GM18873 (cell line): ENCODE data around the gene PJA1.

ENCODE experiments used
- ATAC-seq: cut with Tn5 transposase; IDR thresholded peaks from one replicate; pipeline ENCODE4 v1.9.1; 2021; ENCODE audit warnings: mild to moderate bottlenecking, moderate library complexity, moderate number of reproducible peaks; ENCODE audit not compliant: unreplicated experiment, low FRiP score

Gene PJA1

GRCh38 chrX:69172937-69173336 is 7.7 kb upstream of the PJA1 start:
- ATAC-seq, result no peak

- no peak for ATAC-seq
These were observed 5.1 kb upstream of the PJA1 start for GRCh38 chrX:69170319-69170718.

- peak; percentile 38 for ATAC-seq
These were observed 1.1 kb downstream of the PJA1 start for GRCh38 chrX:69163936-69164741.

- no peak for ATAC-seq
These were observed 2.8 kb downstream of the PJA1 start for GRCh38 chrX:69162361-69162865.

- ATAC-seq, result no peak
These were observed 3.4 kb downstream of the PJA1 start for GRCh38 chrX:69161786-69162349.

- no peak for ATAC-seq
These were observed 3.9 kb downstream of the PJA1 start for GRCh38 chrX:69161371-69161770.

- ATAC-seq, result no peak
These were observed 6.9 kb downstream of the PJA1 start for GRCh38 chrX:69158166-69158980.

- ATAC-seq, result no peak
These were observed 8.6 kb downstream of the PJA1 start for GRCh38 chrX:69156638-69157037.

- ATAC-seq, result no peak
These were observed 9.3 kb downstream of the PJA1 start for GRCh38 chrX:69155786-69156520.

GRCh38 chrX:69154051-69154450 is 11.2 kb downstream of the PJA1 start:
- ATAC-seq, result no peak

GRCh38 chrX:69153060-69153730 is 12.1 kb downstream of the PJA1 start:
- no peak for ATAC-seq

GRCh38 chrX:69152417-69152841 is 12.8 kb downstream of the PJA1 start:
- ATAC-seq, result no peak

- ATAC-seq, result no peak
These were observed 13.4 kb downstream of the PJA1 start for GRCh38 chrX:69151866-69152284.

- no peak for ATAC-seq
These were observed 14.8 kb downstream of the PJA1 start for GRCh38 chrX:69150281-69150960.

- no peak for ATAC-seq
These were observed 15.6 kb downstream of the PJA1 start for GRCh38 chrX:69149466-69150280.

GRCh38 chrX:69148946-69149345 is 16.3 kb downstream of the PJA1 start:
- no peak for ATAC-seq

GRCh38 chrX:69146739-69147138 is 18.5 kb downstream of the PJA1 start:
- ATAC-seq, result no peak

- no peak for ATAC-seq
These were observed 19.5 kb downstream of the PJA1 start for GRCh38 chrX:69145714-69146113.
